H1 (cell line): ENCODE measurements around the gene RNF145. TPM values are rescaled to one million over a fixed set of nuclear protein-coding genes. Genes with fewer than 3 reads are reported as not detected.

Source experiments
- CTCF ChIA-PET: fragments of 300-600 bp; sonication (Branson Sonifier 250); formaldehyde crosslinking; loops from one replicate; lab custom pipeline; 2021; ENCODE audit not compliant: partially characterized antibody; lab: Charles Lee
- POLR2A ChIA-PET: fragments of 300-600 bp; sonication (Branson Sonifier 250); formaldehyde crosslinking; loops from one replicate; lab custom pipeline; 2021; ENCODE audit warnings: inconsistent platforms; ENCODE audit not compliant: partially characterized antibody; lab: Charles Lee
- DNase-seq, 2 experiments: peaks; one replicate each; pipeline versions ENCODE4 v3.0.0 to v3.0.0-alpha.2; 2010 to 2022; ENCODE audit warnings: low spot score in 2 of 2, low read depth in 1 of 2, mixed read lengths in 1 of 2
- FAIRE-seq: peaks from 2 replicates; lab custom pipeline; 2011; peaks lifted over from hg19 to GRCh38; lab: Jason Lieb, UNC
- H2AFZ ChIP-seq: 2 replicates; pipeline ENCODE4 v1.8.1; 2012; ENCODE audit warnings: low read length, inconsistent platforms
- H2AK5ac ChIP-seq: 2 replicates; pipeline ENCODE4 v1.6.1; 2013; ENCODE audit warnings: low read depth, low read length
- H2BK120ac ChIP-seq: replicated peaks from 2 replicates; pipeline ENCODE3; 2013; ENCODE audit warnings: low read depth, low read length, inconsistent platforms
- H2BK12ac ChIP-seq: 2 replicates; pipeline ENCODE4 v1.6.1; 2013; ENCODE audit warnings: low read depth, low read length
- H2BK15ac ChIP-seq: 2 replicates; pipeline ENCODE4 v1.6.1; 2013; ENCODE audit warnings: low read length
- H2BK20ac ChIP-seq: 2 replicates; pipeline ENCODE4 v1.6.1; 2013; ENCODE audit warnings: low read length
- H2BK5ac ChIP-seq: 2 replicates; pipeline ENCODE4 v1.6.1; 2013; ENCODE audit warnings: low read depth, low read length
- H3K14ac ChIP-seq: 2 replicates; pipeline ENCODE4 v1.6.1; 2013; ENCODE audit warnings: inconsistent platforms; ENCODE audit not compliant: insufficient read length
- H3K18ac ChIP-seq: 2 replicates; pipeline ENCODE4 v1.6.1; 2013; ENCODE audit warnings: low read length; ENCODE audit errors: extremely low read depth
- H3K23ac ChIP-seq: 2 replicates; pipeline ENCODE4 v1.6.1; 2013; ENCODE audit warnings: inconsistent platforms; ENCODE audit not compliant: insufficient read length
- H3K23me2 ChIP-seq: 2 replicates; pipeline ENCODE4 v1.6.1; 2013; ENCODE audit warnings: low read depth, low read length
- H3K27ac ChIP-seq: 2 replicates; pipeline ENCODE4 v1.6.1; 2011; ENCODE audit warnings: low read depth, low read length, inconsistent platforms
- H3K27me3 ChIP-seq, 4 experiments: replicated peaks in 1 of 4; 1 replicate in 1 of 4; 2 replicates in 3 of 4; pipeline versions ENCODE4 v1.6.1 to v1.8.1; 2011 to 2013; ENCODE audit warnings: low read length in 3 of 4, mild to moderate bottlenecking in 3 of 4, inconsistent platforms in 2 of 4, mixed read lengths in 2 of 4, moderate library complexity in 1 of 4; ENCODE audit not compliant: control insufficient read depth in 3 of 4, insufficient read depth in 3 of 4; ENCODE audit errors: extremely low read depth in 1 of 4
- H3K36me3 ChIP-seq, 4 experiments: 2 replicates each; pipeline versions ENCODE4 v1.6.1 to v1.8.1; 2011 to 2013; ENCODE audit warnings: mild to moderate bottlenecking in 4 of 4, low read length in 3 of 4, moderate library complexity in 2 of 4, control low read depth in 1 of 4, inconsistent platforms in 1 of 4; ENCODE audit not compliant: insufficient read depth in 4 of 4, control insufficient read depth in 2 of 4
- H3K4ac ChIP-seq: replicated peaks from 2 replicates; pipeline ENCODE3; 2013; ENCODE audit warnings: low read length, low read depth, mixed read lengths, inconsistent platforms; ENCODE audit not compliant: insufficient read length
- H3K4me1 ChIP-seq, 4 experiments: replicated peaks in 1 of 4; 1 replicate in 1 of 4; 2 replicates in 3 of 4; pipeline versions ENCODE4 v1.6.1 to v1.8.1; 2011 to 2013; ENCODE audit warnings: low read length in 3 of 4, inconsistent platforms in 2 of 4, mixed read lengths in 1 of 4; ENCODE audit not compliant: insufficient read depth in 4 of 4, control insufficient read depth in 3 of 4
- H3K4me2 ChIP-seq, 2 experiments: 2 replicates each; pipeline versions ENCODE4 v1.6.1 to v1.8.1; 2011 to 2013; ENCODE audit warnings: low read depth in 2 of 2, low read length in 2 of 2, control low read depth in 1 of 2, inconsistent platforms in 1 of 2, mild to moderate bottlenecking in 1 of 2; ENCODE audit not compliant: insufficient read depth in 1 of 2
- H3K4me3 ChIP-seq, 4 experiments: fragments of 200-600, 300-600 bp in 1 of 4; sonication (generic), shearing (Covaris generic), sonication (Bioruptor Twin) in 1 of 4; 2 replicates each; pipeline versions ENCODE4 v1.5.1 to v1.8.1; 2011 to 2016; ENCODE audit warnings: low read length in 4 of 4, low read depth in 3 of 4, control low read depth in 2 of 4, inconsistent platforms in 2 of 4, mild to moderate bottlenecking in 2 of 4, mixed read lengths in 1 of 4, moderate library complexity in 1 of 4; ENCODE audit not compliant: insufficient read depth in 2 of 4; ENCODE audit errors: extremely low read depth in 1 of 4
- H3K56ac ChIP-seq: replicated peaks from 2 replicates; pipeline ENCODE3; 2013; ENCODE audit warnings: low read depth, mild to moderate bottlenecking, mixed read lengths, low read length, inconsistent platforms; ENCODE audit not compliant: insufficient read length
- H3K79me1 ChIP-seq: 2 replicates; pipeline ENCODE4 v1.6.1; 2013; ENCODE audit warnings: low read depth, low read length, control low read depth
- H3K79me2 ChIP-seq, 2 experiments: 2 replicates each; pipeline versions ENCODE4 v1.6.1 to v1.8.1; 2012 to 2013; ENCODE audit warnings: low read length in 2 of 2, mild to moderate bottlenecking in 2 of 2, inconsistent platforms in 1 of 2; ENCODE audit not compliant: insufficient read depth in 2 of 2, control insufficient read depth in 1 of 2
- H3K9ac ChIP-seq, 4 experiments: replicated peaks in 1 of 4; 1 replicate in 1 of 4; 2 replicates in 3 of 4; pipeline versions ENCODE4 v1.6.1 to v1.8.1; 2011 to 2013; ENCODE audit warnings: low read depth in 3 of 4, low read length in 3 of 4, control low read depth in 2 of 4, mild to moderate bottlenecking in 2 of 4, moderate library complexity in 2 of 4, inconsistent platforms in 1 of 4; ENCODE audit errors: extremely low read depth in 1 of 4
- H3K9me3 ChIP-seq, 2 experiments: 2 replicates each; pipeline versions ENCODE4 v1.6.1 to v1.8.1; 2012 to 2013; ENCODE audit warnings: mild to moderate bottlenecking in 2 of 2, moderate library complexity in 2 of 2, control low read depth in 1 of 2, inconsistent platforms in 1 of 2, low read depth in 1 of 2, low read length in 1 of 2, mixed read lengths in 1 of 2; ENCODE audit not compliant: insufficient read depth in 2 of 2
- H4K20me1 ChIP-seq, 2 experiments: replicated peaks in 1 of 2; 2 replicates each; pipeline versions ENCODE3 to v1.8.1; 2011 to 2013; ENCODE audit warnings: inconsistent platforms in 2 of 2, low read length in 2 of 2, mild to moderate bottlenecking in 1 of 2; ENCODE audit not compliant: insufficient read depth in 2 of 2, control insufficient read depth in 1 of 2
- H4K5ac ChIP-seq: 2 replicates; pipeline ENCODE4 v1.6.1; 2013; ENCODE audit warnings: low read length, low read depth, mixed read lengths, inconsistent platforms; ENCODE audit not compliant: insufficient read length
- H4K8ac ChIP-seq: 2 replicates; pipeline ENCODE4 v1.8.0; 2013; ENCODE audit warnings: mild to moderate bottlenecking, moderate library complexity, low read length, inconsistent platforms; ENCODE audit not compliant: insufficient read depth; ENCODE audit errors: extremely low read depth
- H4K91ac ChIP-seq: replicated peaks from 2 replicates; pipeline ENCODE3; 2013; ENCODE audit warnings: low read length, mixed read lengths, inconsistent platforms; ENCODE audit not compliant: insufficient read length
- ASH2L ChIP-seq: fragments of 200-600, 300-600 bp; sonication (generic); IDR thresholded peaks from one replicate; pipeline ENCODE4 v1.7.1; 2017; ENCODE audit warnings: low read length
- CREB1 ChIP-seq: IDR thresholded peaks from 2 replicates; pipeline ENCODE4 v1.6.1; 2012; ENCODE audit warnings: inconsistent platforms
- HDAC6 ChIP-seq: IDR thresholded peaks from one replicate; pipeline ENCODE4 v1.7.1; 2012; ENCODE audit warnings: low read depth, mild to moderate bottlenecking, inconsistent platforms, low read length, moderate library complexity
- JUN ChIP-seq: IDR thresholded peaks from 2 replicates; pipeline ENCODE4 v1.6.1; 2011; ENCODE audit warnings: low read depth, mild to moderate bottlenecking, improper control_type of control experiment, low read length
- KDM5A ChIP-seq: fragments of 200-600 bp; IDR thresholded peaks from 2 replicates; pipeline ENCODE4 v1.7.1; 2012; ENCODE audit warnings: mild to moderate bottlenecking, low read length, inconsistent platforms, mixed read lengths
- NRF1 ChIP-seq: IDR thresholded peaks from 2 replicates; pipeline ENCODE4 v1.6.1; 2011; ENCODE audit warnings: mild to moderate bottlenecking, low read depth, low read length, improper control_type of control experiment
- TAF7 ChIP-seq: optimal IDR thresholded peaks from 2 replicates; pipeline ENCODE3; 2011; ENCODE audit warnings: low read depth, mild to moderate bottlenecking, inconsistent platforms, low read length, moderate library complexity, borderline replicate concordance
- TCF12 ChIP-seq: IDR thresholded peaks from 2 replicates; pipeline ENCODE4 v1.6.1; 2011; ENCODE audit warnings: low read depth, mild to moderate bottlenecking, low read length
- WGBS, 2 experiments: shearing (Covaris generic) in 1 of 2; methylation state at CpG; one replicate each; pipeline versions ENCODE4 v1.1.6 to v1.1.7; 2013 to 2015; ENCODE audit warnings: low lambda C conversion rate in 2 of 2, mixed read lengths in 2 of 2, inconsistent platforms in 1 of 2, low coverage in 1 of 2, missing lambda C conversion rate in 1 of 2; ENCODE audit not compliant: insufficient replicate concordance in 2 of 2, insufficient coverage in 1 of 2, insufficient read length in 1 of 2; ENCODE audit errors: extremely low coverage in 1 of 2, missing lambda C conversion rate in 1 of 2; 5-methylcytosine and 5-hydroxymethylcytosine counted together
- polyA plus RNA-seq, 7 experiments: library from polyadenylated mRNA; depleted of rRNA in 3 of 7; stranded (reverse) in 5 of 7; unstranded in 2 of 7; fragments of >200 nt in 5 of 7; fragments of 200-250 nt in 2 of 7; gene quantifications; 1 replicate in 5 of 7; 2 replicates in 1 of 7; 4 replicates in 1 of 7; pipeline versions ENCODE4 v1.2.1 to v1.2.3, GENCODE V29; 2011 to 2013; ENCODE audit warnings: missing spikeins in 2 of 7, mixed read lengths in 2 of 7
- total RNA-seq: library from RNA; stranded (reverse); fragmentation: NEBNext Ultra II Directional; extraction: Animal tissue kit (Norgen Biotek cat#: 25700); gene quantifications from 2 replicates; pipeline ENCODE4 v1.2.1, GENCODE V29; 2021

Gene RNF145
- total and polyA plus RNA-seq, 2 of the 8 experiments (the other 6 are each of a cell fraction or from before 2014, with no cell fraction given): 34.2 to 72.5 TPM

DNA sequence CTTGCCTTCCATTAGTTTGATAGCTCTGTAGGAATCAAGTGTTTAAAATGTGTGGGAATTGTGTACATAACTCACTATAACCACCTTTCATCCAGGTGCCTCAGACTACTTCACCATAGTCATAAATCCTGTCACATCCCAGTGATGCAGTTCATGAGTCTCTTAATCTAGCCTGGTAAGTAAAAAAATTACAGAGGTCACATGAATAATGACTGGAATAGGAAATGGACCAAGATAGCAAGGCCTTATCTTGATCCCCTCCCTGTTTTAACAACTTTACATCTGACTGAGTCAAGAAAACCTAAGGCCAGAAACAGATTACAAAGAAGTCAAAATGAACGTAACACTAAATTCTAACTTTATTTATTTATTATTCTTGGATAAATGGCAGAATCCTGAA, 1.5 kb upstream of the RNF145 start:
- no peak overlapping the region for H3K56ac ChIP-seq
- DNase-seq (no peak), FAIRE-seq (no peak)
- H3K23ac ChIP-seq: no peak overlapping the region
- H3K4me1 ChIP-seq: peaks cover 2 to 9% (median 4%) of the 10 kb centered on the region in 4 experiments; a peak in 5 of 7 replicates
- no peak overlapping the region for H3K18ac ChIP-seq
- TF ChIP-seq NRF1 (no peak), TCF12 (no peak), TAF7 (no peak), HDAC6 (no peak), CREB1 (no peak), KDM5A (no peak), JUN (no peak), ASH2L (no peak)
- TF ChIP-seq, all 59 proteins: peak for 0
- Histone ChIP-seq H3K9ac (no peak overlapping the region), H2AK5ac (no peak overlapping the region), H3K4me2 (no peak overlapping the region; a peak in 1 of 4 replicates), H4K5ac (no peak overlapping the region), H3K36me3 (no peaks in the 10 kb centered on the region), H3K9me3 (no peaks in the 10 kb centered on the region), H3K27me3 (peaks cover 0 to 5% (median 1%) of the 10 kb centered on the region in 4 experiments; a peak in 3 of 7 replicates), H3K14ac (no peak overlapping the region), H2BK5ac (no peak overlapping the region), H3K27ac (no peak overlapping the region), H4K8ac (no peak overlapping the region), H3K4me3 (no peak overlapping the region), H3K79me2 (peaks cover 0 to 27% of the 10 kb centered on the region in 2 experiments; a peak in 2 of 4 replicates), H4K91ac (no peak overlapping the region), H2BK12ac (no peak overlapping the region), H2BK20ac (no peak overlapping the region), H3K23me2 (peaks cover 21% of the 10 kb centered on the region), H3K79me1 (no peaks in the 10 kb centered on the region; the same call in 1 of the 2 replicates), H2AFZ (no peak overlapping the region), H2BK120ac (no peak overlapping the region), H4K20me1 (peaks cover 2 to 4% of the 10 kb centered on the region in 2 experiments), H3K4ac (no peak overlapping the region), H2BK15ac (no peak overlapping the region)
- ChIA-PET POLR2A (no interaction called here), CTCF (interaction anchor here (1.0 kb wide), 1 partner anchor 76 kb away, joined by 3 read pairs; no protein-coding TSS in a partner anchor)
- WGBS, 2 experiments: 74% methylated on average over 1 of the region's 1 CpG; no CpG with 5 or more reads in 1 of the 2 experiments
